Fibroblast of lung (primary cell): Measurements from ENCODE around the gene DCLK2. TPM values are rescaled to one million over a fixed set of nuclear protein-coding genes. Genes with fewer than 3 reads are reported as not detected.

ENCODE experiments used
- DNase-seq, 2 donors: peaks; one replicate each; pipeline versions ENCODE4 v3.0.0 to v3.0.0-alpha.2; 2010; ENCODE audit warnings: low read depth in 2 of 2
- H2AFZ ChIP-seq: 2 replicates; pipeline ENCODE4 v1.5.1; 2012; ENCODE audit warnings: low read length, control low read depth, inconsistent platforms
- H3K27ac ChIP-seq: 2 replicates; pipeline ENCODE4 v1.5.1; 2011; ENCODE audit warnings: low read length, control low read depth; ENCODE audit not compliant: insufficient read depth
- H3K27me3 ChIP-seq: 2 replicates; pipeline ENCODE4 v1.5.1; 2011; ENCODE audit warnings: mild to moderate bottlenecking, low read length; ENCODE audit not compliant: control insufficient read depth, insufficient read depth
- H3K36me3 ChIP-seq: 2 replicates; pipeline ENCODE4 v1.5.1; 2011; ENCODE audit warnings: low read length; ENCODE audit not compliant: control insufficient read depth, insufficient read depth
- H3K4me1 ChIP-seq: 2 replicates; pipeline ENCODE4 v1.5.1; 2011; ENCODE audit warnings: low read length; ENCODE audit not compliant: control insufficient read depth, insufficient read depth; ENCODE audit errors: extremely low read depth
- H3K4me2 ChIP-seq: 2 replicates; pipeline ENCODE4 v1.5.1; 2011; ENCODE audit warnings: low read length, control low read depth; ENCODE audit not compliant: insufficient read depth; ENCODE audit errors: extremely low read depth
- H3K4me3 ChIP-seq, 4 experiments: fragments of 200-600 bp in 1 of 4; sonication (generic) in 1 of 4; replicated peaks in 1 of 4; 2 replicates each; pipeline ENCODE4 v1.5.1; 2011 to 2016; ENCODE audit warnings: low read length in 4 of 4, low read depth in 3 of 4, mild to moderate bottlenecking in 3 of 4, control low read depth in 2 of 4, inconsistent platforms in 1 of 4, mixed read lengths in 1 of 4; ENCODE audit not compliant: insufficient read depth in 1 of 4; ENCODE audit errors: control extremely low read depth in 1 of 4
- H3K79me2 ChIP-seq: 2 replicates; pipeline ENCODE4 v1.5.1; 2012; ENCODE audit warnings: mild to moderate bottlenecking, low read length, inconsistent platforms; ENCODE audit not compliant: control insufficient read depth, insufficient read depth
- H3K9ac ChIP-seq: 2 replicates; pipeline ENCODE4 v1.5.1; 2011; ENCODE audit warnings: mild to moderate bottlenecking, low read length, control low read depth; ENCODE audit not compliant: insufficient read depth
- H3K9me3 ChIP-seq: 2 replicates; pipeline ENCODE4 v1.5.1; 2012; ENCODE audit warnings: low read depth, low read length; ENCODE audit not compliant: control insufficient read depth, insufficient read depth
- H4K20me1 ChIP-seq: 2 replicates; pipeline ENCODE4 v1.5.1; 2011; ENCODE audit warnings: low read length; ENCODE audit not compliant: control insufficient read depth, insufficient read depth; ENCODE audit errors: extremely low read depth
- EZH2 ChIP-seq: IDR thresholded peaks from 2 replicates; pipeline ENCODE4 v1.5.1; 2012; ENCODE audit warnings: low read length, control low read depth, mild to moderate bottlenecking; ENCODE audit errors: missing control alignments
- polyA plus RNA-seq, 2 donors: library from polyadenylated mRNA; depleted of rRNA in 1 of 2; stranded (reverse) in 1 of 2; unstranded in 1 of 2; fragments of >200 nt; gene quantifications; 2 replicates each; pipeline ENCODE4 v1.2.1, GENCODE V29; 2011 to 2012; ENCODE audit warnings: missing spikeins in 1 of 2
- total RNA-seq: library from RNA; depleted of rRNA; stranded (reverse); fragments of >200 nt; gene quantifications from 2 replicates; pipeline ENCODE4 v1.2.1, GENCODE V29; 2014
- TF ChIP-seq, protein P1 (sequence below), 2 donors: IDR thresholded peaks in 1 of 2; conservative IDR thresholded peaks in 1 of 2; 1 replicate in 1 of 2; 2 replicates in 1 of 2; pipeline ENCODE4 v1.5.1; 2011 to 2012; ENCODE audit warnings: low read length in 2 of 2, control low read depth in 1 of 2, inconsistent platforms in 1 of 2, low read depth in 1 of 2, mild to moderate bottlenecking in 1 of 2

Gene DCLK2
- total and polyA plus RNA-seq, 2 donors (not counting 1 experiment from before 2014, with no cell fraction given) = 3.8 to 14.0 TPM

GRCh38 chr4:150108691-150109090, 30.4 kb downstream of the DCLK2 start:
- TF ChIP-seq, protein P1, sequence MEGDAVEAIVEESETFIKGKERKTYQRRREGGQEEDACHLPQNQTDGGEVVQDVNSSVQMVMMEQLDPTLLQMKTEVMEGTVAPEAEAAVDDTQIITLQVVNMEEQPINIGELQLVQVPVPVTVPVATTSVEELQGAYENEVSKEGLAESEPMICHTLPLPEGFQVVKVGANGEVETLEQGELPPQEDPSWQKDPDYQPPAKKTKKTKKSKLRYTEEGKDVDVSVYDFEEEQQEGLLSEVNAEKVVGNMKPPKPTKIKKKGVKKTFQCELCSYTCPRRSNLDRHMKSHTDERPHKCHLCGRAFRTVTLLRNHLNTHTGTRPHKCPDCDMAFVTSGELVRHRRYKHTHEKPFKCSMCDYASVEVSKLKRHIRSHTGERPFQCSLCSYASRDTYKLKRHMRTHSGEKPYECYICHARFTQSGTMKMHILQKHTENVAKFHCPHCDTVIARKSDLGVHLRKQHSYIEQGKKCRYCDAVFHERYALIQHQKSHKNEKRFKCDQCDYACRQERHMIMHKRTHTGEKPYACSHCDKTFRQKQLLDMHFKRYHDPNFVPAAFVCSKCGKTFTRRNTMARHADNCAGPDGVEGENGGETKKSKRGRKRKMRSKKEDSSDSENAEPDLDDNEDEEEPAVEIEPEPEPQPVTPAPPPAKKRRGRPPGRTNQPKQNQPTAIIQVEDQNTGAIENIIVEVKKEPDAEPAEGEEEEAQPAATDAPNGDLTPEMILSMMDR (conservative IDR thresholded peaks at IDR 0.05 in 1 of 2, IDR thresholded peaks at IDR 0.05 in 1 of 2; ENCODE audit: low read depth in 1 of 2, low read length in 2 of 2) = no peak
- no peak for TF ChIP-seq EZH2
- Histone ChIP-seq H3K27me3 (no peaks in the 10 kb centered on the region), H3K4me2 (no peak overlapping the region), H4K20me1 (no peaks in the 10 kb centered on the region), H3K27ac (no peak overlapping the region), H3K36me3 (no peaks in the 10 kb centered on the region), H3K9ac (no peak overlapping the region), H2AFZ (no peak overlapping the region), H3K4me3 (no peak overlapping the region), H3K9me3 (no peaks in the 10 kb centered on the region), H3K4me1 (no peaks in the 10 kb centered on the region), H3K79me2 (no peaks in the 10 kb centered on the region)
- no peak for DNase-seq

GRCh38 chr4:150114641-150115040, 36.4 kb downstream of the DCLK2 start:
- Histone ChIP-seq H3K36me3 (no peaks in the 10 kb centered on the region), H2AFZ (no peak overlapping the region), H3K4me2 (no peak overlapping the region), H4K20me1 (no peaks in the 10 kb centered on the region), H3K4me3 (no peak overlapping the region), H3K27ac (no peak overlapping the region), H3K79me2 (peaks cover 11% of the 10 kb centered on the region), H3K27me3 (no peaks in the 10 kb centered on the region), H3K9ac (no peak overlapping the region), H3K4me1 (peaks cover 4% of the 10 kb centered on the region), H3K9me3 (no peaks in the 10 kb centered on the region)
- no peak for TF ChIP-seq EZH2
- TF ChIP-seq, protein P1 (conservative IDR thresholded peaks at IDR 0.05 in 1 of 2, IDR thresholded peaks at IDR 0.05 in 1 of 2; ENCODE audit: low read depth in 1 of 2, low read length in 2 of 2) = no peak
- DNase-seq = peak in 1 of 2 donors; percentile 55

DNA sequence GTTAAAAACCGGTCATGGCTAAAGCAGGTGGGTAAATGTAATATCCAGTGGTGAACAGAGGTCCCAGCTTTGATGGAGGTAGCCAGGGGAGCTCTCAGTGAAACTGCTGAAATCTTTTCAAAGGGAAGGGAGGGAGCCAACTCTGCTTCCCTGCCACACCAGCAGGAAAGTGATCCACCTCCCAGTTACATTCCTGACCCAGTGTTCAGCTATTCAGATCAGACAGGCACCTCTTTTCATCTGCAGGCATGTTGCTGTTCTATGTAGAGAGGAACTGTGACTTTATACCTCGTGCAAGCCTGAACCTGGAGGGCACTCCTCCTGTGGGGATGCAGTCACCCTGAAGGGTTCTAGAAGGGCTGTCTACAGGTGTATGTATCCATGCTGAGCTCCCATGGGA, 37.6 kb downstream of the DCLK2 start:
- Histone ChIP-seq H3K27me3 (no peaks in the 10 kb centered on the region), H3K9me3 (no peaks in the 10 kb centered on the region)
- no peak for DNase-seq

More for the DNA sequence above, 37.6 kb downstream of the DCLK2 start:
- H3K79me2 ChIP-seq = peaks cover 11% of the 10 kb centered on the region
- H3K4me1 ChIP-seq = peaks cover 4% of the 10 kb centered on the region
- H3K4me3 ChIP-seq = no peak overlapping the region
- H3K27ac ChIP-seq = no peak overlapping the region
- no peak for TF ChIP-seq EZH2
- TF ChIP-seq, protein P1 (conservative IDR thresholded peaks at IDR 0.05 in 1 of 2, IDR thresholded peaks at IDR 0.05 in 1 of 2; ENCODE audit: low read depth in 1 of 2, low read length in 2 of 2) = no peak
- no peak overlapping the region for H3K4me2 ChIP-seq
- H2AFZ ChIP-seq = no peak overlapping the region
- H3K9ac ChIP-seq = no peak overlapping the region
- no peaks in the 10 kb centered on the region for H4K20me1 ChIP-seq
- H3K36me3 ChIP-seq = no peaks in the 10 kb centered on the region
